Measurements from ENCODE around the gene ZNF521.

Gene ZNF521

DNA sequence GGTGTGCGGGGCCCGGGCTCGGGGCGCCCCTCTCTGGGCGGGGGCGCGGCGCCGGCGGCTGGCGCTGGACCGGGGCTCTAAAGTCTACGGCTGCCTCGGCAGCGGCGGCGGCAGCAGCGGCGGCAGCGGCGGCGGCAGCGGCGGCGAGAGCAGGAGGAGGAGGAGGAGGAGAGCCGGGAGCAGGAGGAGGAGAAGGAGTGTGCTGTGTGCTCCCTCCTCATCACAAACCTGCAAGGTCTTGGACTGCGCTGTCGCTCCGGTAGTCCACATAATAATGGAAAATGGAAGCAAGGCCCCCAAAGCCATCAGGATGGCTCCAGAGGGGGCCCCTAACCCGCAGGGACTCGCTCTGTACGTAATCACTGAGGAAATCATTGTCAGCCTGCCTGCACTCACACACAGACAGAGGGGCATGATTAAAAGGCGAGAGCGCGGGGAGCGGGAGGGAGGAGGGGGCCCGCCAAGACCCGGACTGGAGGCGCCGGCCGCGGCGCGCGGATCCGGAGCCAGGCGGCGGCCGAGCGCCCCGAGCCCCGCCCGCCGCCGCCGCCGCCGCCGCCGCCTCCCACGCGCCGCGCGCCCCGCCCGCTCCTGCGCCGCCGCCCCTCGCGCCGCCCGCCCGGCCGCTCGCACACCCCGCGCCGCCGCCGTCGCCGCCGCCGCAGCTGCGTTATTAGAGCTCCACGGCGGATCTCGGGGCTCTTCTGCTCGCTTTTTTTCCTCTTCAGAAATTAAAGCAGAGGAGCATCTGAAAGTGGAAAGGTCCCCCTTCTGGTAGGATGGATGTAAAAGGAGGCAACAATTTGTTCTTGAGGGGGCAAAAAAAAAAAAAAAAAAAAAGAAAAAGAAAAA is at the start of gene ZNF521:
Gene ZNF521 (minus strand): TSS at position 390 of the 852 bp plus-strand sequence. CDS start 1,220 bp downstream, outside the sequence.
- Histone ChIP-seq H3K4me1 (ENCODE audit: control insufficient read depth in 2 of 2, insufficient read depth in 2 of 2, low read length in 2 of 2) (peaks cover 6 to 9% of the 10 kb centered on the region in 2 donors), H3K27ac (ENCODE audit: low read depth in 2 of 2, low read length in 2 of 2) (peak within 1 kb of the TSS; percentile 24 to 65), H3K4me3 (ENCODE audit: low read length in 2 of 2) (peak within 1 kb of the TSS; percentile 52 to 86), H3K36me3 (ENCODE audit: control insufficient read depth in 2 of 2, insufficient read depth in 2 of 2, low read length in 2 of 2) (no peaks in the 10 kb centered on the region), H3K9me3 (ENCODE audit: control insufficient read depth in 2 of 2, low read length in 2 of 2) (no peaks in the 10 kb centered on the region), H3K27me3 (ENCODE audit: control insufficient read depth in 2 of 2, insufficient read depth in 2 of 2, low read length in 2 of 2) (peaks cover 14 to 26% of the 10 kb centered on the region in 2 donors), H3K9ac (ENCODE audit: low read depth in 1 of 2, low read length in 2 of 2) (peak within 1 kb of the TSS; percentile 41 to 57)

DNA sequence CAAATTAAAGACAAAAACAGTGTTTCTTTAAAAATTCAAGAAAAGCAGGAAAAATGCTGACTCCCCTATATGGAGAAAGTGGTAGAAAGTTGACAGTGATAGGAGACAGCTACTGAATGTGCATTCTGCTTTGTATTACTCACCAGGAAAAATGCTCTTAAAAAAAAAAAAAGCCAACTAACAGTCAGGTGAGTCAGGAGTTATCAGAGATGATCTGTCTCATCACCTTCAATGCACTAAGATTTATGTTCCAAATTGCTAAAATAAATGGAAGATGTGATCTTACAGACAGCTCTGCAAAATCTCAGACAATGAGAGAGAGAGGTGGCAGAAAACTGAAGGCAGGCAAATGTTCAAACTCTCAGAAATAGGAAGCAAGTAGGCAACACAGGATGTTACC is 47.6 kb upstream of the ZNF521 start:
- no peaks in the 10 kb centered on the region for H3K27me3 ChIP-seq (ENCODE audit: control insufficient read depth in 2 of 2, insufficient read depth in 2 of 2, low read length in 2 of 2)
- H3K36me3 ChIP-seq (ENCODE audit: control insufficient read depth in 2 of 2, insufficient read depth in 2 of 2, low read length in 2 of 2) = no peaks in the 10 kb centered on the region
- no peak overlapping the region for H3K4me3 ChIP-seq (ENCODE audit: low read length in 2 of 2)
- no peak overlapping the region for H3K27ac ChIP-seq (ENCODE audit: low read depth in 2 of 2, low read length in 2 of 2)
- no peak overlapping the region for H3K9ac ChIP-seq (ENCODE audit: low read depth in 1 of 2, low read length in 2 of 2)
- H3K4me1 ChIP-seq (ENCODE audit: control insufficient read depth in 2 of 2, insufficient read depth in 2 of 2, low read length in 2 of 2) = no peaks in the 10 kb centered on the region
- H3K9me3 ChIP-seq (ENCODE audit: control insufficient read depth in 2 of 2, low read length in 2 of 2) = no peaks in the 10 kb centered on the region

DNA sequence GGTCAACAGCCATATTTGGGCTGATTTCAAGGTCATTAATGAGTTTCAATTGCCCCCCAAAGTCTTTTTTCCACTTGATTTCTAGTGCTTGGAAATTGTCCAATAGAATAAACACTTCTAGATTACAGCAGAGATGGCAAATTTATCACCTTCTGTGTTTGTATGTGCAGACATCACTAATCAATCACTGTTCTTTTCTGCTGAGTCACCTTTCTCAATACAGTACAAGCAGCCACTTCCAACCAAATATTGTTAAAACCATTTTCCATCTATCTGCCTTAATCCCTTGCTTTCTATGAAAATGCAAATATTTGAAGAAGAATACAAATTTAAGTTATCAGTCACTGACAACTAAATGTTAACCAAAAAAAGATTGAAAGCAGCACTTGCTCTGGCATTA is 40.2 kb upstream of the ZNF521 start:
- Histone ChIP-seq H3K9me3 (ENCODE audit: control insufficient read depth in 2 of 2, low read length in 2 of 2) (no peaks in the 10 kb centered on the region), H3K36me3 (ENCODE audit: control insufficient read depth in 2 of 2, insufficient read depth in 2 of 2, low read length in 2 of 2) (no peaks in the 10 kb centered on the region), H3K27me3 (ENCODE audit: control insufficient read depth in 2 of 2, insufficient read depth in 2 of 2, low read length in 2 of 2) (no peaks in the 10 kb centered on the region)

DNA sequence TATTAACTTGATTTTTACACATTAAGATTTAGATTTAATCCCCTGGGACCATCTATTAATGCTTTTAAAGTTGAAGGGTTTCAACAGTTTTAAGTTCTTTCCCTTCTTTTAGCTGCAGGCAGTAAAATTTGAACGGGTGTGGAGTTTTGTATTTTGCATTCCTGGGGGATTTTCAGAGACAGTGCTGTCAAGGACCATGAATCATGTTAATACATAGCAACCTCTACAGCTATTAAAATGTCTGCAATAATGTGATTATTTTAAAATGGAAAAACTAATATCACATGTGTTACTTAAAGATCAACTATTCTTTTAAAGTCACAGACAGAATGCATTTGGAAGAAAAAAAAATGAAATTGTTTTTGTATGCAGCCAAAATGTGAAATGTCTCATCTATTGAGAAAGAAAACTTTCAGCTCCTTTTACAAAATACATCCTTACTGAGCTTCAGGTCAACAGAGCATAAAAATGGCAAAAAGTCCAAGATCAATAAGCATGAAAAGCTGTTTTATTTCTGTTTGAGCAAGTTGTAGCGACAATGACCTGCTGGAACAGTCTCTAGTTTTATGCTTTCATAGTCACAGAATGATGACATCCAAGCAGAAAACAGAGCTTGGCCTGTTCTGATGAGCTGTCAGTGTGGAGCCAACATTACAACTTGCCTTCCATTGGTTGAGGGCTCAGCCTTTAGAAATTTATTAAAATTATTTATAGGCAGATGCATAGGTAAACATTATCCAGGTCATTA is 21.6 kb upstream of the ZNF521 start:
- Histone ChIP-seq H3K4me1 (ENCODE audit: control insufficient read depth in 2 of 2, insufficient read depth in 2 of 2, low read length in 2 of 2) (no peaks in the 10 kb centered on the region), H3K27ac (ENCODE audit: low read depth in 2 of 2, low read length in 2 of 2) (no peak overlapping the region)

More for the DNA sequence above, 40.2 kb upstream of the ZNF521 start:
- Histone ChIP-seq H3K9ac (ENCODE audit: low read depth in 1 of 2, low read length in 2 of 2) (no peak overlapping the region), H3K27ac (ENCODE audit: low read depth in 2 of 2, low read length in 2 of 2) (no peak overlapping the region), H3K4me3 (ENCODE audit: low read length in 2 of 2) (no peak overlapping the region), H3K4me1 (ENCODE audit: control insufficient read depth in 2 of 2, insufficient read depth in 2 of 2, low read length in 2 of 2) (no peaks in the 10 kb centered on the region)

DNA sequence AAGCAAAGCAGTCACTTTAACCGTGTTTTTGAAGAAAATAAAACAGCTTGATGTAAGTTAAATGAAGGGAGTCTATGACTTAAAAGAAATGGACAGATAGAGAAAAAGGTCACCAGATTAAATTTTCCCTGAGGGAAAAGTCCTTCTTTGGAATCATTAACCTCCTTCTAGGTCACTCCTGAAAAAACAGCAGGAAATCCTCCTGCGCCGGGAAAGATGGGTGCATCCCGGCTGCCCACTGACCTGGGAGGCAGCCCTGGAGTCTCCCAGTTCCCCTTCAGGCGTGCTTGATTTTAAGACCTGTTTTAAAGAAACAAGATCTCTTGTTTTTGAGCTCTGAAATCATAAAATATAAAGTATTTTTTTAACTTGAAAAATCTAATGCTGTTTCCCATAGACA is 18.4 kb upstream of the ZNF521 start:
- Histone ChIP-seq H3K4me1 (ENCODE audit: control insufficient read depth in 2 of 2, insufficient read depth in 2 of 2, low read length in 2 of 2) (no peaks in the 10 kb centered on the region), H3K27ac (ENCODE audit: low read depth in 2 of 2, low read length in 2 of 2) (no peak overlapping the region)

More for the DNA sequence above, 21.6 kb upstream of the ZNF521 start:
- Histone ChIP-seq H3K9ac (ENCODE audit: low read depth in 1 of 2, low read length in 2 of 2) (no peak overlapping the region), H3K36me3 (ENCODE audit: control insufficient read depth in 2 of 2, insufficient read depth in 2 of 2, low read length in 2 of 2) (no peaks in the 10 kb centered on the region), H3K27me3 (ENCODE audit: control insufficient read depth in 2 of 2, insufficient read depth in 2 of 2, low read length in 2 of 2) (peaks cover 0 to 3% of the 10 kb centered on the region in 2 donors), H3K9me3 (ENCODE audit: control insufficient read depth in 2 of 2, low read length in 2 of 2) (no peaks in the 10 kb centered on the region), H3K4me3 (ENCODE audit: low read length in 2 of 2) (no peak overlapping the region)

DNA sequence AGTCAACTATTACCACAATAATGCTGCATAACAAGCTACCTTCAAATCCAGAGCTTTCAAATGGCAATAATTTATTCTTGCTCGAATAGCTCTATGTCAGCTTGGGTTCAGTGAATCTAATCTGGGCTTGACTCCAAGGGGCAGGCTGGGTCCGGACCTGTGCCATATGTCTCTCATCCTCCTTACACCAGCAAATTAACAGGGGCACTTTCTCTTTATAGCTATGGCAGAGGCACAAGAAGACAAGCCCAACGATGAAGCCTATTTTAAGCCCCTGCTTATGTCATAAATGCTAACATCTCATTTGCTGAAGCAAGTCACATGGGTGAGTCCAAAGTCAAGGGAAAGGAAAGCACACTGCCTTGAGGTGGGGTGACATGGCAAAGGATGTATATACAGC is 13.3 kb upstream of the ZNF521 start:
- Histone ChIP-seq H3K36me3 (ENCODE audit: control insufficient read depth in 2 of 2, insufficient read depth in 2 of 2, low read length in 2 of 2) (no peaks in the 10 kb centered on the region), H3K4me3 (ENCODE audit: low read length in 2 of 2) (no peak overlapping the region), H3K27me3 (ENCODE audit: control insufficient read depth in 2 of 2, insufficient read depth in 2 of 2, low read length in 2 of 2) (no peaks in the 10 kb centered on the region), H3K27ac (ENCODE audit: low read depth in 2 of 2, low read length in 2 of 2) (no peak overlapping the region), H3K9ac (ENCODE audit: low read depth in 1 of 2, low read length in 2 of 2) (no peak overlapping the region), H3K4me1 (ENCODE audit: control insufficient read depth in 2 of 2, insufficient read depth in 2 of 2, low read length in 2 of 2) (no peaks in the 10 kb centered on the region), H3K9me3 (ENCODE audit: control insufficient read depth in 2 of 2, low read length in 2 of 2) (no peaks in the 10 kb centered on the region)

More for the DNA sequence above, 18.4 kb upstream of the ZNF521 start:
- H3K27me3 ChIP-seq (ENCODE audit: control insufficient read depth in 2 of 2, insufficient read depth in 2 of 2, low read length in 2 of 2) = peaks cover 0 to 3% of the 10 kb centered on the region in 2 donors
- H3K9me3 ChIP-seq (ENCODE audit: control insufficient read depth in 2 of 2, low read length in 2 of 2) = no peaks in the 10 kb centered on the region
- no peaks in the 10 kb centered on the region for H3K36me3 ChIP-seq (ENCODE audit: control insufficient read depth in 2 of 2, insufficient read depth in 2 of 2, low read length in 2 of 2)
- H3K9ac ChIP-seq (ENCODE audit: low read depth in 1 of 2, low read length in 2 of 2) = no peak overlapping the region
- no peak overlapping the region for H3K4me3 ChIP-seq (ENCODE audit: low read length in 2 of 2)

DNA sequence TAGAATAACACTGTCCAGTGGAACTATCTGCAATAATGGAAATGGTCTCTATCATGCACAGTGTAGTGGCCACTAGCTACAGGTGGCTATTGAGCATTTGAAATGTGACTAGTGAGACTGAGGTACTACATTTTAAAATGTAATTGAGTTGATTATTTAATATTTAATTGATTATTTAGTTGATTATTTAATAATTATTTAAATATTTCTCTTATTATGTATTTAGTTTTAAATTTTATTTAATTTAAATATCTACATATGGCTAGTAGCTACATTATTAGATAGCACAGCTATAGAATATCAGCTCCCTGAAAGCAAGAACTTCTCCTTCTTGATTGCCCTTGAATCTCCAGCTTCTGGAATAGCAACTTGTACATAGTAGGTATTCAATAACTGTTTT is 12.8 kb upstream of the ZNF521 start:
- H3K9ac ChIP-seq (ENCODE audit: low read depth in 1 of 2, low read length in 2 of 2) = no peak overlapping the region
- H3K27ac ChIP-seq (ENCODE audit: low read depth in 2 of 2, low read length in 2 of 2) = no peak overlapping the region
- H3K4me3 ChIP-seq (ENCODE audit: low read length in 2 of 2) = no peak overlapping the region
- no peaks in the 10 kb centered on the region for H3K9me3 ChIP-seq (ENCODE audit: control insufficient read depth in 2 of 2, low read length in 2 of 2)
- no peaks in the 10 kb centered on the region for H3K4me1 ChIP-seq (ENCODE audit: control insufficient read depth in 2 of 2, insufficient read depth in 2 of 2, low read length in 2 of 2)
- no peaks in the 10 kb centered on the region for H3K36me3 ChIP-seq (ENCODE audit: control insufficient read depth in 2 of 2, insufficient read depth in 2 of 2, low read length in 2 of 2)
- H3K27me3 ChIP-seq (ENCODE audit: control insufficient read depth in 2 of 2, insufficient read depth in 2 of 2, low read length in 2 of 2) = no peaks in the 10 kb centered on the region

DNA sequence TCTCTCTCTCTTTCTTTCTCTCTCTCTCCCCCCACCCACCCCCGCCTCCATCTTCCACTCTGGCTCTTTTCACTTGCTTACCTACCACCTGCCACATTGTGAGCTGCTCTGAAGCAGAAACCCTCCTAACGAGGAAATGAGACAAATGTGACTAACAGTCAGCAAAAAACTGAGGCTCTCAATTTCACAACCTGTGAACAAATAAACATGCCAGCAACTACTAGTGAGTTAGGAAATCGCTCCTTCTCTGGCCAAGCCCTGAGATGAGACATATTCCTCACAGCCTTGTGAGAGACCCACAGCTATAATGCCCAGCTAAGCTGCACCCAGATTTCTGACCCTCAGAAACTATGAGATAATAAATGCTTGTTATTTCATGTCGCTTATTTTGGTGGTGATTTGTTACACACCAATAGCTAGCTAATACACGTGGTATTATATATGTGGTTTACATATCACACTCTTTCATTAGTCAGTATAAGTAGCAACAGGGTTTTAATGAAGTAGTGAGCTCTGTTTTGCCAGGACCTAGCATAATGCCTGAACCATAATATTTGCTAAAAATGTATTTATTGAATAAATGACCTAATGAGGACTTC is 8.4 kb upstream of the ZNF521 start:
- no peak overlapping the region for H3K4me3 ChIP-seq (ENCODE audit: low read length in 2 of 2)
- no peaks in the 10 kb centered on the region for H3K36me3 ChIP-seq (ENCODE audit: control insufficient read depth in 2 of 2, insufficient read depth in 2 of 2, low read length in 2 of 2)
- no peaks in the 10 kb centered on the region for H3K27me3 ChIP-seq (ENCODE audit: control insufficient read depth in 2 of 2, insufficient read depth in 2 of 2, low read length in 2 of 2)
- no peaks in the 10 kb centered on the region for H3K9me3 ChIP-seq (ENCODE audit: control insufficient read depth in 2 of 2, low read length in 2 of 2)
- no peak overlapping the region for H3K27ac ChIP-seq (ENCODE audit: low read depth in 2 of 2, low read length in 2 of 2)
- no peaks in the 10 kb centered on the region for H3K4me1 ChIP-seq (ENCODE audit: control insufficient read depth in 2 of 2, insufficient read depth in 2 of 2, low read length in 2 of 2)
- H3K9ac ChIP-seq (ENCODE audit: low read depth in 1 of 2, low read length in 2 of 2) = no peak overlapping the region

DNA sequence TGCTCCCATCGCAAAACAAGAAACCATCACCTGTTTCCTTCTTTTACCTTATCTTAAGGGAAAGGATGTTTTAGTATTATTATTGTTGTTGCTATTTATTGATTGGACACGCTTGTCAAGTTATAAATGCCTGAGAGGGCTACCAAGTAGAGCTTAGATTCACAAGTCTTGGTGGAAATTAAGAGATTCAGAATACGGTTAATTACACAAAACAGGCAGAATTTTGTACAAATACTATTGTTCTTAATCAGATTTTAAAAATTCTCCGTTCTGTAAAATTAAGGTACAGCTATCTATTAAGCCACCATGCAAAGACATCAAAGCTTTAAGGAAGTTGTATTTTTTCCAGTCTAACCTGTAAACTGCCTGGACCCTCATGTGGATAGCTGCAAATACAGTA is 1.1 kb upstream of the ZNF521 start:
- no peak overlapping the region for H3K27ac ChIP-seq (ENCODE audit: low read depth in 2 of 2, low read length in 2 of 2)
- H3K9ac ChIP-seq (ENCODE audit: low read depth in 1 of 2, low read length in 2 of 2) = no peak overlapping the region
- H3K27me3 ChIP-seq (ENCODE audit: control insufficient read depth in 2 of 2, insufficient read depth in 2 of 2, low read length in 2 of 2) = peaks cover 14 to 23% of the 10 kb centered on the region in 2 donors
- H3K9me3 ChIP-seq (ENCODE audit: control insufficient read depth in 2 of 2, low read length in 2 of 2) = no peaks in the 10 kb centered on the region
- peaks cover 6 to 9% of the 10 kb centered on the region in 2 donors for H3K4me1 ChIP-seq (ENCODE audit: control insufficient read depth in 2 of 2, insufficient read depth in 2 of 2, low read length in 2 of 2)
- H3K4me3 ChIP-seq (ENCODE audit: low read length in 2 of 2) = no peak overlapping the region
- no peaks in the 10 kb centered on the region for H3K36me3 ChIP-seq (ENCODE audit: control insufficient read depth in 2 of 2, insufficient read depth in 2 of 2, low read length in 2 of 2)

DNA sequence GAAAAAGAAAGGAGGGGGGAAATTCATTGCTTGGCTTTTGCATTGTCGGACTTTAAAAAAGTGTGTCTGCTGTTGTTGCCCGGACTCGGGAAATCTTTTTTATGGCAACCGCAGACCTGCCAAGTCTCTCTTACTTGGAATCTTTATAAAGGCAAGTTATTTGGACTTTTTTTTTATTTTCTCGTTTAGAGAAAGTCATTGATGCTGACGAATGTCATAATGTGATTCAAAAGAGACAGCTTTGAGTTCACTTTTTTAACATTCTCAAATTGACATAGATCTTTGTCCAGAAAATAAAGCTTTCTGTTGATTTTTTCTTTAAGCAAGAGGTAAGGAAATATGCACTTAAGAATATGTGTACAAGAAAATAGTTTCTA is 651 bp upstream of the ZNF521 start:
- no peak overlapping the region for H3K4me3 ChIP-seq (ENCODE audit: low read length in 2 of 2)
- H3K9ac ChIP-seq (ENCODE audit: low read depth in 1 of 2, low read length in 2 of 2) = no peak overlapping the region
- no peaks in the 10 kb centered on the region for H3K36me3 ChIP-seq (ENCODE audit: control insufficient read depth in 2 of 2, insufficient read depth in 2 of 2, low read length in 2 of 2)
- no peaks in the 10 kb centered on the region for H3K9me3 ChIP-seq (ENCODE audit: control insufficient read depth in 2 of 2, low read length in 2 of 2)
- no peak overlapping the region for H3K27ac ChIP-seq (ENCODE audit: low read depth in 2 of 2, low read length in 2 of 2)
- H3K4me1 ChIP-seq (ENCODE audit: control insufficient read depth in 2 of 2, insufficient read depth in 2 of 2, low read length in 2 of 2) = peaks cover 6 to 9% of the 10 kb centered on the region in 2 donors
- peaks cover 14 to 26% of the 10 kb centered on the region in 2 donors for H3K27me3 ChIP-seq (ENCODE audit: control insufficient read depth in 2 of 2, insufficient read depth in 2 of 2, low read length in 2 of 2)

Measured in mucosa of rectum (tissue), 2 donors.